Astrocyte (in vitro differentiated cells and primary cell): Measurements from ENCODE around the gene GOLGA7B.

Experiments used
- EZH2 ChIP-seq: IDR thresholded peaks from 2 replicates; pipeline ENCODE4 v1.6.1; 2012; ENCODE audit warnings: mild to moderate bottlenecking, low read length, inconsistent platforms; ENCODE audit not compliant: insufficient read depth
- TF ChIP-seq, protein P1 (sequence below): IDR thresholded peaks from 2 replicates; pipeline ENCODE4 v1.5.1; 2011; ENCODE audit warnings: low read depth, mild to moderate bottlenecking, inconsistent platforms, low read length, moderate library complexity; ENCODE audit not compliant: insufficient read depth

- no peak for TF ChIP-seq EZH2
- TF ChIP-seq, protein P1, sequence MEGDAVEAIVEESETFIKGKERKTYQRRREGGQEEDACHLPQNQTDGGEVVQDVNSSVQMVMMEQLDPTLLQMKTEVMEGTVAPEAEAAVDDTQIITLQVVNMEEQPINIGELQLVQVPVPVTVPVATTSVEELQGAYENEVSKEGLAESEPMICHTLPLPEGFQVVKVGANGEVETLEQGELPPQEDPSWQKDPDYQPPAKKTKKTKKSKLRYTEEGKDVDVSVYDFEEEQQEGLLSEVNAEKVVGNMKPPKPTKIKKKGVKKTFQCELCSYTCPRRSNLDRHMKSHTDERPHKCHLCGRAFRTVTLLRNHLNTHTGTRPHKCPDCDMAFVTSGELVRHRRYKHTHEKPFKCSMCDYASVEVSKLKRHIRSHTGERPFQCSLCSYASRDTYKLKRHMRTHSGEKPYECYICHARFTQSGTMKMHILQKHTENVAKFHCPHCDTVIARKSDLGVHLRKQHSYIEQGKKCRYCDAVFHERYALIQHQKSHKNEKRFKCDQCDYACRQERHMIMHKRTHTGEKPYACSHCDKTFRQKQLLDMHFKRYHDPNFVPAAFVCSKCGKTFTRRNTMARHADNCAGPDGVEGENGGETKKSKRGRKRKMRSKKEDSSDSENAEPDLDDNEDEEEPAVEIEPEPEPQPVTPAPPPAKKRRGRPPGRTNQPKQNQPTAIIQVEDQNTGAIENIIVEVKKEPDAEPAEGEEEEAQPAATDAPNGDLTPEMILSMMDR: no peak
Observed at GRCh38 chr10:97822261-97822687, 27.4 kb upstream of the GOLGA7B start.
